ENCODE data around the gene EIF3A.
"Not testable (repeated sequence)": the region's sequence is repeated elsewhere in the genome, so short reads cannot be mapped to it uniquely, and the experiment has no call there.

EIF3A gene

DNA sequence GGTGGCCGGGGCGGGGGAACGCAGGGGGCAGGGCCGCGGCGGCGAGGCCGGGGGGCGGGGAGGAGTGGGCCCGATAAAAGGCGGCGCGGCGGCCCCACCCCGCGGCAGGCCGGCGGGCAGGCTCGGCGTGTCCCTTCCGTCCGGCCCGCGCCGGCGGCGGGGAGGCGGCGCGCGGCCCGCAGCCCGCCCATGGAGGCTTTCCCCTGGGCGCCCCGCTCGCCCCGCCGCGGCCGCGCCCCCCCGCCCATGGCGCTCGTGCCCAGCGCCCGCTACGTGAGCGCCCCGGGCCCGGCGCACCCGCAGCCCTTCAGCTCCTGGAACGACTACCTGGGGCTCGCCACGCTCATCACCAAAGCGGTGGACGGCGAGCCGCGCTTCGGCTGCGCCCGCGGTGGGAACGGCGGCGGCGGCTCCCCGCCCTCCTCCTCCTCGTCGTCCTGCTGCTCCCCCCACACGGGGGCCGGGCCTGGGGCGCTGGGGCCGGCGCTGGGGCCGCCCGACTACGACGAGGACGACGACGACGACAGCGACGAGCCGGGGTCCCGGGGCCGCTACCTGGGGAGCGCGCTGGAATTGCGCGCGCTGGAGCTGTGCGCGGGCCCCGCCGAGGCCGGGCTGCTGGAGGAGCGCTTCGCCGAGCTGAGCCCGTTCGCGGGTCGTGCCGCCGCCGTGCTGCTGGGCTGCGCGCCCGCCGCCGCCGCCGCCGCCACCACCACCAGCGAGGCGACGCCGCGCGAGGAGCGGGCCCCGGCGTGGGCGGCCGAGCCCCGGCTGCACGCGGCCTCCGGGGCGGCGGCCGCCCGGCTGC is 50.8 kb downstream of the EIF3A start, which contains the start of gene NANOS1:
NANOS1 (plus strand) TSS at position 102 of the 808 bp plus-strand sequence; CDS start at position 190, 88 bp downstream.
- DNase-seq (ENCODE audit: low read depth), result no peak
- TF ChIP-seq, protein P1, sequence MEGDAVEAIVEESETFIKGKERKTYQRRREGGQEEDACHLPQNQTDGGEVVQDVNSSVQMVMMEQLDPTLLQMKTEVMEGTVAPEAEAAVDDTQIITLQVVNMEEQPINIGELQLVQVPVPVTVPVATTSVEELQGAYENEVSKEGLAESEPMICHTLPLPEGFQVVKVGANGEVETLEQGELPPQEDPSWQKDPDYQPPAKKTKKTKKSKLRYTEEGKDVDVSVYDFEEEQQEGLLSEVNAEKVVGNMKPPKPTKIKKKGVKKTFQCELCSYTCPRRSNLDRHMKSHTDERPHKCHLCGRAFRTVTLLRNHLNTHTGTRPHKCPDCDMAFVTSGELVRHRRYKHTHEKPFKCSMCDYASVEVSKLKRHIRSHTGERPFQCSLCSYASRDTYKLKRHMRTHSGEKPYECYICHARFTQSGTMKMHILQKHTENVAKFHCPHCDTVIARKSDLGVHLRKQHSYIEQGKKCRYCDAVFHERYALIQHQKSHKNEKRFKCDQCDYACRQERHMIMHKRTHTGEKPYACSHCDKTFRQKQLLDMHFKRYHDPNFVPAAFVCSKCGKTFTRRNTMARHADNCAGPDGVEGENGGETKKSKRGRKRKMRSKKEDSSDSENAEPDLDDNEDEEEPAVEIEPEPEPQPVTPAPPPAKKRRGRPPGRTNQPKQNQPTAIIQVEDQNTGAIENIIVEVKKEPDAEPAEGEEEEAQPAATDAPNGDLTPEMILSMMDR (IDR thresholded peaks at IDR 0.05; ENCODE audit: control insufficient read depth, insufficient read depth, low read depth, low read length, missing control alignments), result no peak
- H3K4me3 ChIP-seq (ENCODE audit: control insufficient read depth, low read depth, low read length), result peak within 1 kb of the TSS; percentile 38

DNA sequence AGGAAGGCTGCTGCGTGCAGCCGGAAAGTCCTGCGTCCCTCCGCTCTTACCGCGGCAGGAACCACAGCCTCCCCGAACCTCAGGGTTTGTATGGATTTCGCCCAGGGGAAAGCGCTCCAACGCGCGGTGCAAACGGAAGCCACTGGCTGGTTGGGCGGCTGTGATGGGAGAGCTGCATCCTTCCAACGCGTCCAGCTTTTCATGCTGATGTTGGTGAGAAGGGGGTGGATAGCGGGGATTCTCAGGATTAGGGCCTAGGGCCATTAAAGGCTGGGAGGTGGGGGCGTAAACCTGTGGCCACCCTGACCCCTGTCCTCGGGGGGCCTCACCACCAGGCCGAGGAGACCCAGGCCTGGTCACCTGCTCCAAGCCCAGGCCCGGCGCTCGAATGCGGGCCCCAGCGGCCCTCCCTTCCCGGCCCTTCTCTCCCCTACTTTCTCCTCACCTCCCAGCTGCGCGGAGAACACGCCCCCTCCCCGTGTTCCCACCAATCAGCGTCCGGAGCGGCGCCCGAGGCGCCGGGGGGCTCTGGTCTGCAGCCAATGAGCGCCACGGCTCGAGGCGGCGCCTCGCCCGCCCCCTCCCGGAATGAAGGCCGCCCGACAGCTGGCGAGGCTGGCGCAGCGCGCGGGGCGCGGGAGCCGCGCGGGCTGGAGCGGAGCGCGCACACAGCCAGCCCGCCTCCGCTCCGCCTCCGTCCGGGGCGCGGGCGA is 51.6 kb downstream of the EIF3A start:
- peak overlapping the region; percentile 11 for H3K4me3 ChIP-seq (ENCODE audit: control insufficient read depth, low read depth, low read length)
- TF ChIP-seq, protein P1 (IDR thresholded peaks at IDR 0.05; ENCODE audit: control insufficient read depth, insufficient read depth, low read depth, low read length, missing control alignments), result no peak
- DNase-seq (ENCODE audit: low read depth), result no peak

DNA sequence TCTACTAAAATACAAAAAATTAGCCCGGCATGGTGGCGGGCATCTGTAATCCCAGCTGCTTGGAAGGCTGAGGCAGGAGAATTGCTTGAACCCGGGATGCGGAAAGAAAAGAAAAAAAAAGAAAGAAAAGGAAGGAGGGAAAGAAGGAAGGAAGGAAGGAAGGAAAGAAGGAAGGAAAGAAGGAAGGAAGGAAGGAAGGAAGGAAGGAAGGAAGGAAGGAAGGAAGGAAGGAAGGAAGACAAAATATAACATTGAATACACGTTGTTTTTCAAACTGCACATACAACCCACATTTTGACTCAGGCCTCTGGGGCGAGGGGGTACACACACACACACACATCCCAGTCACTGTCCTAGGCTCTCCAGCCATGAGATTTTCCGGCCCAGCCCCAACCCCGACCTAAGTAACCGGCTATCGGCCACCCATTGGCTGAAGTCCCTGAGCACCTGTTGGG is 52.1 kb downstream of the EIF3A start:
- not testable (repeated sequence) for H3K4me3 ChIP-seq (ENCODE audit: control insufficient read depth, low read depth, low read length); DNase-seq (ENCODE audit: low read depth)

DNA sequence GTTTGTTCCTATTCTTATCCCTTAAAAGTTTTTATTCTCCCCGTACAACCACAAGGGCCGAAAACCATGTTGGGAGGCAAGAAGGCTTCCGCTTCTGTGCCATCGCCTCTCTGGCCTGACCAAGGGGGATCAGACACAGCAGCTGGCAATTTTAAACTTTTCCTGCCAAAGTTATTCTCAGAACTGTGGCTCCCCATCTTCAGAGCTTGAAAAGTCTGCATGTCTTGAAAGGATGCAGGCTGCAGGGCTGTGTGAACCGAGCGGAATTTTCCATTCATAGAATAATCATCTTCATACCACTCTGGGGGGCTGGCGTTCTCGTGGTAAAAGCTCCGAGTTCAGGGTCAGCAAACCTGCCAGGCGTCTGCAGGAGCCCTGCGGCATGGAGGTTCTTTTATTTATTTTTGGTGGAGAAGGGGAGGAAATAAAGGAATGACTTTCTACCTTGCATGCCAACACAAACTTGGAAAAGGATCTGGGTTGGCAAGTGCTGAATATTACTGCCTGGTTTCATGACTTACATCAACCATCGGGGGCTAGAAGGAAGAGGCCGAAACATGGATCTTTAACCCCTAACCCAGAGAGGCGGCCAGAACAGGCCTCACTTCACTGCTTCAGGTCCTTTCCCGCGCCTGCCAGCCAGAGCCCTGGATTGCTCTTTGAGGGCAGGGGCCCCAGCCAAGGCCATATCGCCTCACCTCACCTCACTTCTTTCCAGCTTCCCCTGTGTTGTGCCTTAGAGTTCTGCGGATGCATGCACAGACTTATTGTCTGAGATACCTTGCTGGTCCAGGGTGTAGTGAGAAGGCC is 54.1 kb downstream of the EIF3A start:
- H3K4me3 ChIP-seq (ENCODE audit: control insufficient read depth, low read depth, low read length), result no peak overlapping the region
- DNase-seq (ENCODE audit: low read depth), result no peak

DNA sequence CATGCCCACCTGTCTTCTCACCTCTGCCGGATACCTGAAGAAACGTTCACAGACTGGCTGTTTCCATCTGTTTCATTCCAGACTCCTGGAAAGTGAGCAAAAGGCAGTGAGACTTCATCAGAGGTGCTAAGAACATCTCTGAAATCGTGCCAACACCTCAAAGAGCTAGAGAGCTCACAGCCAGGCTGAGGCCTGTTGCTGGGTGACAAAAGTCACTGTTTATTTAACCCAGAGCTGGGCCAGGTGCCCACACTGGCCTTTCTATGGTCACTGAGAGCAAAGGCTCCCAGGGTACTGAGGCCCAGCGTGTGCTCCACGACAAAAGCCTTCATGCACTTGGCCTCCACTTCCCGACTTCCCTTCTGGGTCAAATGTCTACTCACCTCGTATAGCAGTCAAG is 54.8 kb downstream of the EIF3A start:
- DNase-seq (ENCODE audit: low read depth), result no peak
- no peak overlapping the region for H3K4me3 ChIP-seq (ENCODE audit: control insufficient read depth, low read depth, low read length)
- TF ChIP-seq, protein P1 (IDR thresholded peaks at IDR 0.05; ENCODE audit: control insufficient read depth, insufficient read depth, low read depth, low read length, missing control alignments), result no peak

More for the DNA sequence above, 54.1 kb downstream of the EIF3A start:
- TF ChIP-seq, protein P1 (IDR thresholded peaks at IDR 0.05; ENCODE audit: control insufficient read depth, insufficient read depth, low read depth, low read length, missing control alignments), result no peak

DNA sequence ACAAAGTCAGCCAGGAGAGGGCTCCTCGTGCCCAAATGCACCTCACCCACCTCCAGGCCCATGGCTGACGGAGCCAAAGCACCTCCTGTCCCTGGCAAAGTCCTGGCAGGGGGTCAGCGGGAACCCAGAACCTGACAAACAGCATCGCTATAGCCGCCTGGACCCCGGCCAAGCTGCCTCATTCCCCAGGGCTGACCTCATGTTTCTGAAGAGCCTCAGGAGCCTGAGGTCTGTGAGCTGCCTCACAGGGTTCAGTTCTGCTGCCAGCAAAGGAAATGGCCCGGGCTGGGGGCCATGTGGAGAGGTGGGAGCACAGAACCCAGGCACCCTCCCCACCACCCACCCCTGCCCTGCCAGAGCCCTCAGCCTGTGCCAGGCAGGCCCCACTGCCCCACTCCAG is 55.3 kb downstream of the EIF3A start:
- DNase-seq (ENCODE audit: low read depth), result no peak
- TF ChIP-seq, protein P1 (IDR thresholded peaks at IDR 0.05; ENCODE audit: control insufficient read depth, insufficient read depth, low read depth, low read length, missing control alignments), result no peak
- no peak overlapping the region for H3K4me3 ChIP-seq (ENCODE audit: control insufficient read depth, low read depth, low read length)
